ENCODE measurements around the gene AHNAK2.

- TF ChIP-seq CTCF (IDR thresholded peaks at IDR 0.05 in 2 of 3, conservative IDR thresholded peaks at IDR 0.05 in 1 of 3; ENCODE audit: insufficient read depth in 2 of 3, low read depth in 1 of 3, low read length in 3 of 3): peak; percentile 30 to 81 (median 61); a peak in 4 of 6 replicates
- TF ChIP-seq ARID3A (IDR thresholded peaks at IDR 0.05; ENCODE audit: borderline replicate concordance, low read depth, low read length): no peak
- TF ChIP-seq MIER1 (IDR thresholded peaks at IDR 0.05; ENCODE audit: low read depth): no peak
- no peak for TF ChIP-seq GATA2 (CRISPR knock-in tag; IDR thresholded peaks at IDR 0.05)
- no peak for TF ChIP-seq STAG1 (CRISPR knock-in tag; IDR thresholded peaks at IDR 0.05; ENCODE audit: borderline replicate concordance)
- TF ChIP-seq FOXJ3 (CRISPR knock-in tag; IDR thresholded peaks at IDR 0.05): no peak
- TF ChIP-seq BACH1 (tag; IDR thresholded peaks at IDR 0.05): no peak
Measured at GRCh38 chr14:104932676-104933631, 45.2 kb downstream of the AHNAK2 start.

All from K562 (cell line).